HG02763 (cell line): ENCODE data around the gene LIMCH1.

Source experiments
- ATAC-seq: cut with Tn5 transposase; IDR thresholded peaks from one replicate; pipeline ENCODE4 v1.9.1; 2021; ENCODE audit warnings: mild to moderate bottlenecking, moderate library complexity; ENCODE audit not compliant: unreplicated experiment

The LIMCH1 gene

GRCh38 chr4:41567186-41567585, 29.2 kb downstream of the LIMCH1 start:
- no peak for ATAC-seq

DNA sequence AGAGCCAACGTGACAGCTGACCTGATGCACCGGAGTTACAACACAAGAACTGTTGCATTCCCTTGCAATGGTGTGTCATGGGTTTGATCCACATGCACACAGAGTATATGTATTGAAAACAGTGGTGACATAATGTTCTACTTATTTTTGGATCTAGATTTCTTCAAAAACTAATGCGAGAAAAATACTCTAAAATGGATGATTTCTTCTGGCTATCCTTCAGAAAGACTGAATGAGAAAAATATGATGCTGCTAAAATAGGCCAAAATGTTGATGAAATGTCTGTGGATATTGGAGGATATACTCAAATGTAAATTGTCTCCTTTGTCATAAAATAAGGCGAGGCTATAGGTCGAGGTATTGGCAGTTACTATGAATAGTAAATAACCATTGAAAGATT, 30.4 kb downstream of the LIMCH1 start:
- no peak for ATAC-seq

DNA sequence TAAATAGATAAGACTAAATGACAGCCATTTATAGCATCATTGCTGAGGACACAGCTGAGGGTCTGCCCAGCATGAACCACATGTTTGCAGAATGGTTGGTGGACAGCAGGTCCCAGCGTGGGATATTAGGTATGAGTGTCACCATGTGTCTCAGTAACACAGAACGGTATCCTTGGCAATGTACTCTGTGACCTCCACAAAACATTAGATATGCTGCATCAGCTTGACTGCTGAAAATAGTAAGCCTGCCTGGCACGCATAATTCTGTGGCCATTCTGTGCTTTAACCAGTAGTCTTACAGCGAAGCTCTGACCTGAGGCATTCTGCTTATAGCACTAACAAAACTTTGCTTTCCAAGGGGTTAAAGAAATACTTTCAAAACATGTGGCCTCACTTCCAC, 32.0 kb downstream of the LIMCH1 start:
- ATAC-seq, result no peak

GRCh38 chr4:41571422-41571821, 33.5 kb downstream of the LIMCH1 start:
- ATAC-seq, result no peak

GRCh38 chr4:41572516-41572915, 34.6 kb downstream of the LIMCH1 start:
- ATAC-seq, result no peak

GRCh38 chr4:41572956-41573355, 35.0 kb downstream of the LIMCH1 start:
- ATAC-seq, result no peak

GRCh38 chr4:41573502-41574001, 35.6 kb downstream of the LIMCH1 start:
- no peak for ATAC-seq

GRCh38 chr4:41575207-41575606, 37.2 kb downstream of the LIMCH1 start:
- no peak for ATAC-seq

DNA sequence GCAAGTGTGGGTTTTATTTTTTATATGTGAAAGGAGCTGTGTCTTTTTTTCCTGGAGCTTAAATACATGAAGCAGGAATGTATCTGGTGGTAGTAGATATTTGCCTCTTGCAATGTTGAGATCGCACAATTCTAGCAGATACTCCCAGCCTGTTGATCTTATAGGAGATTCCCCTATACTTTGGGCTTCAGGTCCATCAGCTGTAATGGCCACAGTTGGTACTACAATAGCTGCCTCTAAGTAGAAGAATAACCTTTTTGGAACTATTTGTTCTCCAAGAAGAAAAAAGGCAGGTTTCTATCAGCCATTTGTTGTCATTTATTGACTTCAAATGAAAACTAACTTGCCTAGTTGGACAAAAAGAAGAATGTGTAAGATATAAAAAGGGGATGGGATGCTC, 37.7 kb downstream of the LIMCH1 start:
- ATAC-seq, result no peak

GRCh38 chr4:41579043-41579442, 41.1 kb downstream of the LIMCH1 start:
- no peak for ATAC-seq

DNA sequence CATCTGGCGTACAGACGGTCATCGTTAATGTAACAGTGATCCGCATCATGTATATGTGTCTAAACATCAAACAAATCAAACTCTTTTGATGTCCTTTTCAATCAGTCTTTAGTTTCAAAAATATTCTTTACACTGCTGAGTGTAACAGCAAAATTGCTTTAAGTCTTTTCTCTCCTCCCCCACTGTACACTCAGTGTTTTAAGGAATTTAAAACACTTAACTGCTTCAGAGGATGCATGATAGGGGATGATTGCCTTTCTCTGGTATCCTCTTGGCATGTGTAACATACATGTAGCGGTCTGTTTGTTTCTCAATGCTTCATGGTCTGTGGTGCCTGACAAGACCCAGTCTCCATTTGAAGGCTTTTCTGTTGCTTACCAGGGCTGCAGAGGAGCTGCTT, 41.6 kb downstream of the LIMCH1 start:
- ATAC-seq, result no peak

DNA sequence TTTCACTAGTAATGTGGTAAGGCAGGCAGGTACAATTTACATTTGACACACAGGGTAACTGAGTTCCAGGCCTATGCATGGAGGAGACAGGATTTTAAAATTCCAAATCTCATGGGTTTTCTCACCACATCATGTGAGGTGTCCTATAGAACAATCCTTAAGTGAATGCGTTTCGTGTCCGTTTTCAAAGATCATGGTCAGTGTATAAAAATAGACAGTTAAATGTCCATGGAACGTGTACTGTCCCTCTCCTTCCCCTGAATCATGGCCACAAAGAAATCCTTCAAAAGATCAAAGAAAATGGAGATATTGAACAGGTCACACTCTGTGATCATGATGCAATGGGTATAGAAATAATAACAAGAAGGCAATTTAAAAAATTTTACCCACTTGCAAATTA, 42.0 kb downstream of the LIMCH1 start:
- no peak for ATAC-seq

- no peak for ATAC-seq
Observed at GRCh38 chr4:41586675-41587225, 48.8 kb downstream of the LIMCH1 start.

DNA sequence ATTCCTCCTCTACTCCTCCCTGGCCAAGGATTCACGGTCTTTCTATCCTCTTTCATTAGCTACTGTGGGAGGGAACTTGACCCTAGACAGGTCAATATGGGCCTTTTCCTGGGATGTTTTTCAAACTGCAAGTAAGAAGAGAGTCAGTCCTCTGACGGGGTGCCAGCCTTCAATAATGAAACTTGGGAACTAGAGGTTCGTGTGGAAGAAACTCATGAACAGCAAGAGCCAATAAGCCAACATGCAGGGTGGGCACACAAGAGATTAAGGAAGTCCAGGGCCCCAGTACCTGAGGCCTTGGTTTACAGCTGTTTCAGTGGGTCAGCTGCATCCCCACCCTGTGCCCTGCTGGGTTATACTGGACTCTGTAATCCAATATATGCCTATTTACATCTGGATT, 49.3 kb downstream of the LIMCH1 start:
- ATAC-seq, result no peak

DNA sequence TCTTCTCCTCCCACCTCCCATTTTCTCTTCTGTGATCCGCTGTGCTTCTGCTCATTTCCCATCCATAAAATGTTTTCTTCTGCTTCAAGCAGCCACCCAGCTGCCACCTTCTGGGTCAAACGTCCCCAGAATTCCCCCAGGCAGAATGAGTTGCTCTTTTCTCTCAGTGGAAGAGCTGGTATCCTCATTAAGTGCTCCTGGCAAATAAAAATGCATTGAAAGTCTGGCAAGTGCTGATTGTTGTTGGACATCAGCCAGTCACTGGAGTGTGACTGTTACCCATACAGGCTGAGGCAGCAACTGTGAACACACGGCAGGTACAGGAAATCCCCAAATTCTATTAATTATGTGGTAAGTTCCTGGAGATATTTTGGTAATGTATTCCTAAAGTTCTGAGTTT, 52.6 kb downstream of the LIMCH1 start:
- no peak for ATAC-seq

DNA sequence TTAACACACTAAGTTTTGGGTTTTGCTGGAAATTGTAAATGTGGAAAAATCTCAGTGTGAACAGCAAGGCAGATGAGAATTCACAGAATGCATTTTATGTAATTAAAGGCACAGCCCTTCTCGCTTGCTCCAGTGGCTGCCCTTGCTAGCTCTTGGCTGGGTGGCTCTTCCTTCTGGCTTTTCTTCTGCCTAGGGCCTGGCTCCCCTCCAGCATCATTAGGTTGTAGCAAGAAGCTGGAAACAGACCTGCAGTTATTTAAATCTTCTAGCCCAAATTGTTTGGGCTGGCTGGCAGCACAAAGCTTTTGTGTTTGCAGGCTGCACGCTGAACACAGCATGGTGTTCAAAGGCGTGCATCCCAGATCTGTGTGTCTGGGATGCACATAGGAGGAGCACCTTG, 56.5 kb downstream of the LIMCH1 start:
- no peak for ATAC-seq

DNA sequence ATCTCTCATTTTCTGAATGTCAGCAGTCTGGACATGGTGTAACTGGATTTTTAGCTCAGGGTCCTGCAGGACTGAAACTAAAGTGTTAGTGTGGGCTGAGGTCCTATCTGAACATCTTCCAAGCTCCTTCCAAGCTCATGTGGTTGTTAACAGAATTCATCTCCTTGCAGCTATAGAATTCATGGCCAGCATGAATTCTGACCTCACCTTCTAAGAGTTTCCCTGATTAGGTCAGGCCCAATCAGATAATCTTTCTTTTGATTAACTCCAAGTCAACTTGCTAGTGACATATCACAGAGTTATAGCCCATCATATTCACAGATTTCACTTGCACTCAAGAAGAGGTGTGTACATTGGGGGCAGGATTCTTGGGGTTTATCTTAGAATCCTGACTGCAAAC, 59.5 kb downstream of the LIMCH1 start:
- ATAC-seq, result no peak

DNA sequence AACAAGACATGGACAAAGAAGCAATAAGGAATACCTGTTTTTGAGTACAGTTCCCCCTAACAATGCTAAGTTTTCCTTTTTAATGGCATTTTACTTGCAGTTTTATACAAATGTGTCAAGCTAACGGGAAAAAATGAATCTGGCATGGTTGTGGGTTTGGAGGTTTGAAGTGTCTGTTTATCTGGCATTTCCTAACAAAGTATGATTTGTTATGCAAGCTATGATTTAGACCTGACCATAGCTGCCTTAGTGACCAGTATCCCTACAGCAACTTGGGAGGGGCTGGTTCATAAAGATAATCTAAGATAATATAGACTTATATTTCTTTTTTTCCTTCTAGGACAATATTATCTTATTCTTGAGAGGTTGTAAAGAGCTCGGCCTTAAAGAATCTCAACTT, 60.6 kb downstream of the LIMCH1 start:
- ATAC-seq, result no peak

- no peak for ATAC-seq
Observed at GRCh38 chr4:41599192-41599786, 61.3 kb downstream of the LIMCH1 start.

- no peak for ATAC-seq
Observed at GRCh38 chr4:41600243-41600912, 62.4 kb downstream of the LIMCH1 start.

DNA sequence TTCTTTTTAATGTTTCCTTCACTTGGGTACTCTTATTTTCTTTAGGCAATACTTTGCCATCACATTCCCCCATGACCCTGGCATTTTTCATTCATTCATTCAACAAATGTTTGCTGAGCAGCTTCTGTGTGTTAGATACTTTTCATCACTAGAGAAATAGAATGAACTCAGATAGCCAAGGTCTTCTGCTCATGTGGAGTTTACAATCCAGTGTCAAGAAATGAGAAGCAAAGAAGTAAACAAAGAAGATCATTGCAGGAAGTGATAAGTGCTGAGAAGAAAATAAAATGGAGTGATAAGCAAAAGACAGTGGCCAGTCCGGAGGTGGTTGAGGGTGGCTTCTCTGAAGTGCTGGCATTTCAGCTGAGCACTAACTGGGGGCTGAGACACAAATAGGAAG, 63.1 kb downstream of the LIMCH1 start:
- ATAC-seq, result no peak

DNA sequence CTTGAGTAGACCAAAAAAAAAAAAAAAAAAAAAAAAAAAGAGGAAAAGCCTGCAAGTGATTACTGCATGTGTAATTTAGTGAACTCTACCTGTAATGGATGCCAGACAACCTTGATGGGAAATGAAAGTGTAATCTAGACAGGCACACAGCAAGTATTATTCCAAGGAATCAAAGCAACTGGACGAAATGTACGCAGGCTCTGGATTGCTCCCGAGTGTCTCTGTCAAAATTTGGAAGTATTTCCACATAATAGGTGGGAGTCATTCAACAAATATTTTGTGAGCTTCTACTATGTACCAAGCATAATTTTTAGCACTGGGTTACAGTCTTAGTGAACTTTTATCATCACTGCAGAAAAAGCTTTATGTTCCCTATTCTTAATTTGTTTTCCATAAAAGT, 64.2 kb downstream of the LIMCH1 start:
- ATAC-seq, result no peak
